ENCODE results near the gene CCR7.

DNA sequence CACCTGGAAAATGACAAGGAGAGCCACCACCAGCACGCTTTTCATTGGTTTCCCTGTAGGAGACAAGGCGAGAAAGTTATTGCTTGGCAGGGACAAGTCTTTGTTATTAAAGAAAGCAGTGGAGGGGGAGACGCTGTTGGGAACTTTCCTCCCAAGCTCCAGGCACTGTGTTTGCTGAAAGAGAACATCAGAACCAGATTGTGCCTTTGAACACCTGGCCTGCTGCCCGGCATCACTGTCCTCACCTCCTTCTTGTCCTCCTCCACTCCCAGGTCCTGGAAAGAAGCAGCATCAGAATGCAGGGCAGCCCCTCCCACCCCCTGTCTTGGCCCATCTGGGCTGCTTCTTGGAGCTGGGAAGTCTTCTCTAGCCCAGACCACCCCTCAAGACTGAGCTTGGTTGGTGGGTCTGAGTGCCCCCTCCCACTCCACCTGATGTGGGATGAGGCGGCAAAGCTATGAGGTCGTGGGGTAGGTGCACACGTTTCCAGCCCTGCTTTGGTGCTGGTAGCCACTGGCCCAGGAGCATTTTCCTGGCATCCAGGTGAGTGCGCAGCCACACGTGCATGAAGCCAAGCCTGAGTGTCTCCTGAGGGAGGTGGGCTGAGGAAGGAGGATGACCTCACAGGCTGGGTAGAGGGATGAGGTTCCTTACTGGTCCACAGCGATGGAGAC is 6.2 kb downstream of the CCR7 start:
- TF ChIP-seq, protein P1, sequence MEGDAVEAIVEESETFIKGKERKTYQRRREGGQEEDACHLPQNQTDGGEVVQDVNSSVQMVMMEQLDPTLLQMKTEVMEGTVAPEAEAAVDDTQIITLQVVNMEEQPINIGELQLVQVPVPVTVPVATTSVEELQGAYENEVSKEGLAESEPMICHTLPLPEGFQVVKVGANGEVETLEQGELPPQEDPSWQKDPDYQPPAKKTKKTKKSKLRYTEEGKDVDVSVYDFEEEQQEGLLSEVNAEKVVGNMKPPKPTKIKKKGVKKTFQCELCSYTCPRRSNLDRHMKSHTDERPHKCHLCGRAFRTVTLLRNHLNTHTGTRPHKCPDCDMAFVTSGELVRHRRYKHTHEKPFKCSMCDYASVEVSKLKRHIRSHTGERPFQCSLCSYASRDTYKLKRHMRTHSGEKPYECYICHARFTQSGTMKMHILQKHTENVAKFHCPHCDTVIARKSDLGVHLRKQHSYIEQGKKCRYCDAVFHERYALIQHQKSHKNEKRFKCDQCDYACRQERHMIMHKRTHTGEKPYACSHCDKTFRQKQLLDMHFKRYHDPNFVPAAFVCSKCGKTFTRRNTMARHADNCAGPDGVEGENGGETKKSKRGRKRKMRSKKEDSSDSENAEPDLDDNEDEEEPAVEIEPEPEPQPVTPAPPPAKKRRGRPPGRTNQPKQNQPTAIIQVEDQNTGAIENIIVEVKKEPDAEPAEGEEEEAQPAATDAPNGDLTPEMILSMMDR (IDR thresholded peaks at IDR 0.05), result peak in 1 of 3 donors; percentile 12
- no peak for TF ChIP-seq POLR2A (IDR thresholded peaks at IDR 0.05)
- TF ChIP-seq POLR2AphosphoS5 (IDR thresholded peaks at IDR 0.05), result peak; percentile 17 to 33 (median 28)
